Fibroblast of mammary gland (primary cell): ENCODE results near the gene ZSWIM4.

Experiments used
- DNase-seq: peaks from one replicate; pipeline ENCODE4 v3.0.0-alpha.2; 2010; ENCODE audit warnings: low read depth
- H3K4me3 ChIP-seq: 2 replicates; pipeline ENCODE4 v1.5.1; 2011; ENCODE audit warnings: low read depth, mild to moderate bottlenecking, low read length, moderate library complexity; ENCODE audit not compliant: control insufficient read depth
- TF ChIP-seq, protein P1 (sequence below): conservative IDR thresholded peaks from 2 replicates; pipeline ENCODE4 v1.5.1; 2011; ENCODE audit warnings: low read depth, low read length, inconsistent platforms; ENCODE audit not compliant: control insufficient read depth, insufficient read depth

The ZSWIM4 gene

DNA sequence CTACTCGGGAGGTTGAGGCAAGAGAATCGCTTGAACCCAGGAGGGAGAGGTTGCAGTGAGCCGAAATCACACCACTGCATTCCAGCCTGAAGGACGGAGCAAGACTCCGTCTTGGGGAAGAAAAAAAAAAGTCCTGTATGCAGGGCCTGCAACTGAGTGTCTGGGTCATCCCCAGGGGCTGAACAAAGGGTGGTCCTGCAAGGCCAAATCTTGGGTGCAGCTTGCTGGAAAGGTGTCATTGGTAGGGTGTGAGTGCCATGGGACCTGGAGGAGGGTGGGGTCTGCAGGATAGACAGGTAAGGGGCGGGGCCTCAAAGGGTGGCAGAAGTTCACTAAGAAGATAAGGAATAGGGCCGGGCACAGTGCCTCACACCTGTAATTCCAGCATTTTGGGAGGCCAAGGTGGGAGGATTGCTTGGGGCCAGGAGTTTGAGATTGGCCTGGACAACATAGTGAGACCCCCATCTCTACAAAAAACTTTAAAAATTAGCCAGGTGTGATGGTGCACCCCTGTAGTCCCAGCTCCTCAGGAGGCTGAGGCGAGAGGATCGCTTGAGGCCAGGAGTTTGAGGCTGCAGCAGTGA, 31.5 kb downstream of the ZSWIM4 start:
- TF ChIP-seq, protein P1, sequence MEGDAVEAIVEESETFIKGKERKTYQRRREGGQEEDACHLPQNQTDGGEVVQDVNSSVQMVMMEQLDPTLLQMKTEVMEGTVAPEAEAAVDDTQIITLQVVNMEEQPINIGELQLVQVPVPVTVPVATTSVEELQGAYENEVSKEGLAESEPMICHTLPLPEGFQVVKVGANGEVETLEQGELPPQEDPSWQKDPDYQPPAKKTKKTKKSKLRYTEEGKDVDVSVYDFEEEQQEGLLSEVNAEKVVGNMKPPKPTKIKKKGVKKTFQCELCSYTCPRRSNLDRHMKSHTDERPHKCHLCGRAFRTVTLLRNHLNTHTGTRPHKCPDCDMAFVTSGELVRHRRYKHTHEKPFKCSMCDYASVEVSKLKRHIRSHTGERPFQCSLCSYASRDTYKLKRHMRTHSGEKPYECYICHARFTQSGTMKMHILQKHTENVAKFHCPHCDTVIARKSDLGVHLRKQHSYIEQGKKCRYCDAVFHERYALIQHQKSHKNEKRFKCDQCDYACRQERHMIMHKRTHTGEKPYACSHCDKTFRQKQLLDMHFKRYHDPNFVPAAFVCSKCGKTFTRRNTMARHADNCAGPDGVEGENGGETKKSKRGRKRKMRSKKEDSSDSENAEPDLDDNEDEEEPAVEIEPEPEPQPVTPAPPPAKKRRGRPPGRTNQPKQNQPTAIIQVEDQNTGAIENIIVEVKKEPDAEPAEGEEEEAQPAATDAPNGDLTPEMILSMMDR: no peak

DNA sequence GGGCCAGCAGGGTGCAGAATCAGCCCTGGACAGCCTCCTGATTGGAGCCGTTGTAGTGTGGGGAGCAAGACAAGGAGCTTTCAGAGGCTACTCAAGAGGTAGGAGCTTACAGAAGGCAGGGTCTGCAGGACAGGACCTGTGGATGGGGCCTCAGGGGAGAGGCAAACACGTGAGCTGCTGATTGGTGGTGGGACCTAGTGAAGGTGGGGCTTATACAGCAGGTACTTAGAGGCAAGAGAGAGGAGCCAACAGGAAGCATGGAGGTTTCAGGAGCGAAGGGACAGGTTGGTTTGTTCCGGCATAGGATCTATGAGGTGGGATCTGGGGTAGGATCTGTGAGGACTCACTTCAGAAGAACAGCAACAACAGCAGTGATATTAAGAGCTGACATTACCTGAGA, 32.4 kb downstream of the ZSWIM4 start:
- no peak overlapping the region for H3K4me3 ChIP-seq
- TF ChIP-seq, protein P1: no peak
- no peak for DNase-seq

More for the DNA sequence above, 31.5 kb downstream of the ZSWIM4 start:
- DNase-seq: no peak
- no peak overlapping the region for H3K4me3 ChIP-seq

DNA sequence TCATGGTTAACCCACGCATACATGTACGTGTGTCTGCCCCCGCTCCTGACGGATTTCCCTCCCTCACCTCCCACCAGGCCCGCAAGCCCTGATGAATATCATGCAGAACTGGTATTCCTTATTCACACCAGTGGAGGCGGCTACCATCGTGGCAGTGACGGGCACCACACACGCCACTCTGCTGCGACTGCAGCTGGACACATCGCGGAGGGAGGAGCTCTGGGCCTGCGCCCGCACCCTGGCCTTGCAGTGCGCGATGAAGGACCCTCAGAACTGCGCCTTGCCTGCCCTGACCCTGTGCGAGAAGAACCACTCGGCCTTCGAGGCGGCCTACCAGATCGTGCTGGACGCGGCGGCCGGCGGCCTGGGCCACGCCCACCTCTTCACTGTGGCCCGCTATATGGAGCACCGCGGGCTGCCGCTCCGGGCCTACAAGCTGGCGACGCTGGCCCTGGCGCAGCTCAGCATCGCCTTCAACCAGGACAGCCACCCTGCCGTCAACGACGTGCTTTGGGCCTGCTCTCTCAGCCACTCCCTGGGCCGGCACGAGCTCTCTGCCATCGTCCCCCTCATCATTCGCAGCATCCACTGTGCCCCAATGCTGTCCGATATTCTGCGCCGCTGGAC, 35.0 kb downstream of the ZSWIM4 start:
- TF ChIP-seq, protein P1: no peak
- DNase-seq: no peak
- no peak overlapping the region for H3K4me3 ChIP-seq

DNA sequence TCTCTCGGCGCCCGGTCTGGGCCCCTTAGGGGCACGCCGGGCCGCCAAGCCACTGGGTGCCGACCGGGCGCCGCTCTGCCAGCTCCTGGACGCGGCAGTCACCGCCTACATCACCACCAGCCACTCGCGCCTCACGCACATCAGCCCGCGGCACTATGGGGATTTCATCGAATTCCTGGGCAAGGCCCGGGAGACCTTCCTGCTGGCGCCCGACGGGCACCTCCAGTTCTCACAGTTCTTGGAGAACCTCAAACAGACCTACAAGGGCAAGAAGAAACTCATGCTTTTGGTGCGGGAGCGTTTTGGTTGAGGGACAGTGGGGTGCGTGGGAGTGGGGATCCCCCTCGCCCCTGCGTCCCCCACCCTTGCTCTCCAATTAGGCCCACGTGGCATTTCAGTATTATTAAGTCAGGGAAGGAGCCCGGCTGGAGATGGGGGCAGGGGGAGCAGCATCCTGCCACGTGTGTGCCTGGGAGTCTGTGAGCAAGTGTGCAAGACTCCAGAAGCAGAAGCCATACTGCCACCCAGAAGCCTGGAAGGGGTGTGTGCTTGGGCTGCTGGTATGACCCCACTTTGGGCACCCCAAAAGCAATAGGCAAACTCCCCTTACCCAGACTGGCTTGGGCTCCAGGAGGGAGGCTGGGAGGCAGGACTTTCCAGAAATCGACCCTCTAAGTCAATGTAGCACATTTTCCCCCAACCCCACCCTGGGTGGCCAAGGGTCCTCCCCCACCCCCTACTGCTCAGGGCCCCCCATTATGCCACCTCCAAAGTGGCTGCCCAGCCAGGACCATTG, 35.7 kb downstream of the ZSWIM4 start:
- no peak for DNase-seq
- no peak overlapping the region for H3K4me3 ChIP-seq
- TF ChIP-seq, protein P1: no peak

DNA sequence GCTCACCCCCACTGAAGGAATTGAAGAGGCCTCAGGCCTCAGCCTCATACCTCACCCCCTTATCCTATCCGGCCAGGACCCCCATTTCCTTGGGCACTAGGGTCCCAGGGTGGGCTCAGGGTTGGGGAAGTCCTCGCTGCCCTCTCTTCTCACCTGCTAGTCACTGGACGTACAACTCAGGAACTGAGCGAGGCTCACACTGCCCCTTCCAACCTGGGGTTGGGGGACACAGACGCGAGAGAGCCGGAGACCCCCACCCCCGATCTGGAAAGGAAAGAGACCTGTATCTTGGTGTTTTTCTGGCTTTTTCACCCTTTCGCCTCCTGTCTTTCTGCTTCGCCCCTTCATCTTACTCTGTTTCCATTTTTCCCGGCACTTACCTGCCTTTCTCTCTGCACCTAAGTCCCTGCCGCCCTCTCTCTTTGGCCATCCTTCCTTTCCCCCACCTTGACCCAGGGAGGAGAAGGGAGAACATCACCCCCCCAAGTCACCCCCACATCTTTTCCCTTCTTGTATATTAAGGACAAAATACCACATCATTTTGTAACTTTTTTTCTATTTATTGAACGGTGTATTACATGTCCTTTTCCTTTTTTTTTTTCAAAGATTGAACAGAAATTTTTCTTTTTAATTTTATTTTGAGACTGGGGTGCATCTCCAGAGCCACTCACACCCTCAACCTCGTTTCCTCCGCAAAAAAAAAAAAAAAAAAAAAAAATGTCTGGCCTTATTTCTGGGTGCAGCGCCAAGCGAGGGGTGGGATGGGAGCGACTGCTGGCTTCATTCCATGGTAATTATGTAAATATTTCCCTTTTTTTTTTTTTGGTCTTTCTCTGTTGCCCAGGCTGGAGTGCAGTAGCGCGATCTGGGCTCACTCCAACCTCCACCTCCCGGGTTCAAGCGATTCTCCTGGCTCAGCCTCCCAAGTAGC, 36.6 kb downstream of the ZSWIM4 start:
- TF ChIP-seq, protein P1: no peak
- DNase-seq: no peak
- no peak overlapping the region for H3K4me3 ChIP-seq
